Thyroid gland (tissue), 4 donors: ENCODE measurements around the gene RTN1.

Experiments used
- CTCF ChIP-seq, 6 experiments: fragments of 200-600 bp in 3 of 6; fragments of 450-650 bp in 3 of 6; sonication (generic) in 3 of 6; IDR thresholded peaks; one replicate each; pipeline ENCODE4 v1.5.1; 2016 to 2019; ENCODE audit warnings: antibody characterized with exemption in 6 of 6, mild to moderate bottlenecking in 2 of 6, inconsistent platforms in 1 of 6, moderate library complexity in 1 of 6
- POLR2A ChIP-seq, 2 donors: fragments of 450-650 bp; IDR thresholded peaks; one replicate each; pipeline ENCODE4 v1.6.1; 2017; ENCODE audit warnings: antibody characterized with exemption in 2 of 2, mild to moderate bottlenecking in 2 of 2, moderate library complexity in 1 of 2

GRCh38 chr14:59850458-59850857 is 20.1 kb downstream of the RTN1 start:
- no peak for TF ChIP-seq POLR2A (IDR thresholded peaks at IDR 0.05)
- TF ChIP-seq CTCF (IDR thresholded peaks at IDR 0.05), result no peak
